Activated naive CD4-positive, alpha-beta T cell (primary cell): ENCODE measurements around the gene SCN2A.
"Not testable (repeated sequence)": the region's sequence is repeated elsewhere in the genome, so short reads cannot be mapped to it uniquely, and the experiment has no call there.

ENCODE experiments used
- DNase-seq, 4 experiments: peaks; one replicate each; lab custom pipeline; 2025; lab: John Stamatoyannopoulos, UW

The SCN2A gene

GRCh38 chr2:165328272-165328671 lies 89.1 kb downstream of the SCN2A start:
- DNase-seq, result no peak

- not testable (repeated sequence) for DNase-seq
These were observed 105.1 kb downstream of the SCN2A start for GRCh38 chr2:165344276-165344675.

- DNase-seq, result no peak
These were observed 109.2 kb downstream of the SCN2A start for GRCh38 chr2:165348441-165348840.

DNA sequence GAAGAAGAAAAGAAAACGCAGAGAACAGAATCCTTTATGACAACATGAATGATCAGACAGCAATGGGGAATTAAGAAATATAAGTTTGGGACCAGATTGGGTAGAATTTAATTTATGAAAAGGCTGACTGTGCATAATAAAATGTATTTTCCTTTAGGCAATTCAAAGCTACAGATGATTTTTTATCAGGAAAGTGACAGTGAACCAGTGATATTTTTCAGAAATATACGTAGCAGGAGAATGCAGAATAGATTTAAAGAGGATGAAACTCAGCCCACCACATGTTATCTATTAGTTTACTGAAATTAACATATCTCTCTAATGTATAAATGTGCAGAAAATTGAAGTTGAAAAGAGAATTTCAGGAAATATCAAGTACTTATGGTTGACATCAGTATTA lies 110.0 kb downstream of the SCN2A start:
- no peak for DNase-seq

- no peak for DNase-seq
These were observed 118.5 kb downstream of the SCN2A start for GRCh38 chr2:165357758-165358157.

GRCh38 chr2:165361514-165361913 lies 122.3 kb downstream of the SCN2A start:
- DNase-seq, result no peak

DNA sequence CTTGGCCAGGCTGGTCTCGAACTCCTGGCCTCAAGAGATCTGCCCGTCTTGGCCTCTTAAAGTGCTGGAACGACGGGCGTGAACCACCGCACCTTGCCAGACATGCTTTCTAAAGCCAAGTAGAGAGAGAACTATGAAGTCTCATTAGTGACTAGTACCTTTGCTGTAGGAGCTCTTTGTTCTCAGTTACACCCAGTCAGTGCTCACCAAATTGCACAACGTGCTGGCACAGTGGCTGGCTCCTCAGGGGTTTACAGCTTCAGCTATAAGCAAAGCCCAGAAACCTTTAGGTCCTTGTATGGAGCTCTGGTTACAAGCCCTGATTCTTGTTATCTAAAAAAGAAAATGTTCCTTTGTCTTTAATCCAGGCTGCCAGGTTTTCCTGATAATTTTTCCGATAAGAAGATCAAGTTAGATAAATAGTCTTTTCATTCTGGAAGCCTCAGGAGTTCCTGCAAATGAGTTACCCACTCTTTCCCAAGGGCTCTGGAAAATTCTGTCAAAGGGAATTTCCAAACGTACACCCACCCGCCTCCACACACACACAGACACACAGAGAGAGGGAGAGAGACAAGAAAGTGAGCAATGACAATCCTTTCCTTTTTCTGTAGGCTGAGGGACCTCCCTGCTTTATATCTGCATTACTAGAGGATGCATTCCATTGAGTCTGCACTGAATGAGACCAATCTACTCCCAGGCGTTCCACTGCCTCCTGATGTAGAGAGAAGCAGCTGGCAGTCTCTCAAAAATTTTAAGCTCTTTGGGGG lies 130.1 kb downstream of the SCN2A start:
- DNase-seq, result no peak

GRCh38 chr2:165369898-165370296 lies 130.7 kb downstream of the SCN2A start:
- no peak for DNase-seq

DNA sequence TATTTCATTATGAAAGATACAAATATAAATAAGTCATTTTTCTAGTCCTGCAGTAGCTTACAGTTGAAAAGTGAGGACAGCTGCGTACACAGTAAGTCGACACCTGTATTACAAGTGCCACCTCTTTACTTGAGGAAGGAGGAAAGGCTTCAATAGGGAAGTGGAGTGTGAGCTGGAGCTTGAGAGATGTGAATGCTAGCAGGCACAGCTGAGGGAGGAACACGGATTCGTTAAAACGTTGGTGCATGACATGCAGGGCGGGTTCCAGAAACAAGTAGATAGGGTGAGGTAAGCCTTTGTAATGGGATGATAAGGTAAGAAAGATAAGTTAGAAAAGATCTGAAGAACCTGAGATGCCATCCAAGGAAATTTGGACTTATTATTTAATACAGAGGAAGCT lies 132.1 kb downstream of the SCN2A start:
- no peak for DNase-seq

DNA sequence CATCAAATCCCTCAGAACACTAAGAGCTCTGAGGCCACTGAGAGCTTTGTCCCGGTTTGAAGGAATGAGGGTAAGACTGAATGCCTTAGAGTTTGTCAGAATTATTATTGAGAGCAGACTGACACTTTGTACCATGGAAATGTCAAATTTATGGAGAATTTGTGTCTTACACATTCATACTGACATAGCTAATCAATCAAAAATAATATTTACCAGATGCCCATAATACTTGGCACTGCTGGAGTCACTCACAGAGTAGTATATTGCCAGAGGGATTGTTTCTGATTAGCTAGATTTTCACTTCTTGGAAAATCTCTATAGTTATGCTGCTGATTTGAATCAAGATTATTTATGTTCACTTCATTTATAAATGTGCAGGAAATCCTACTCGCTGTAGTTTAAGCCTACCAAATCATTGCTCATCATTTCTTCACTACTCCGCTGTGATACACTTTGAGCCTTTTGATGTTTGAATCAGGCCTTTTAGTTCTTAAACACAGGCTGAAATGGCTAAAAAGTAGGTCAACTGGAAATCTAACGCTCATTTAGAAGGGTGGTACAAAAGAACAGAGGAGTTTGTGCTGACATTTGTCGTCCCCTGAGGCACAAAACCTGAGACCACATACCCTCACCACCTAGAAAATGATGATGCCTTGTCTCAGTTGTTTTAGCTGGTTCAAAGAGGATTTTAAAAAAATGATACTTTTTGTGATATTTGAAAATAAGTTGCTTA lies 134.2 kb downstream of the SCN2A start:
- DNase-seq, result no peak

- no peak for DNase-seq
These were observed 137.4 kb downstream of the SCN2A start for GRCh38 chr2:165376571-165376975.

DNA sequence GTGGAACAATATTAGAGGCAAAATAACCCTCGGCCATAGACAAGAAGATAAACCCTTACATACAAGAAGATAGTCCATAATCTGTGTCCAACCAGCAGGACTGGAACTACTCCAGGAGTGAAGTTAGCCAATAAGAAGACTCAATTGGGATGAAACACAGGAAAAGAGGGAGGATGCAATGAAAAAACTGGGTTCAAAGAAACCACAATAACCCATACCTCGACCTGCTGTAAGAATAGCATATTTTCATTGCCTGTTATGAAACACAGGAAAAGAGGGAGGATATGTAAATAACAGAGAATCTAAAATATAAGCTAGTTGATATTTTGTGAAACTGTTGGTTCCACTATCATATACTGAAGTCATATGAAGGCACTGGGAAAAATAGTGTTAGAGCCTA lies 143.1 kb downstream of the SCN2A start:
- DNase-seq, result no peak

- no peak for DNase-seq
These were observed 151.7 kb downstream of the SCN2A start for GRCh38 chr2:165390875-165391274.

GRCh38 chr2:165391791-165392190 lies 152.6 kb downstream of the SCN2A start:
- DNase-seq, result no peak

- DNase-seq, result not testable (repeated sequence)
These were observed 159.4 kb downstream of the SCN2A start for GRCh38 chr2:165398603-165399002.

DNA sequence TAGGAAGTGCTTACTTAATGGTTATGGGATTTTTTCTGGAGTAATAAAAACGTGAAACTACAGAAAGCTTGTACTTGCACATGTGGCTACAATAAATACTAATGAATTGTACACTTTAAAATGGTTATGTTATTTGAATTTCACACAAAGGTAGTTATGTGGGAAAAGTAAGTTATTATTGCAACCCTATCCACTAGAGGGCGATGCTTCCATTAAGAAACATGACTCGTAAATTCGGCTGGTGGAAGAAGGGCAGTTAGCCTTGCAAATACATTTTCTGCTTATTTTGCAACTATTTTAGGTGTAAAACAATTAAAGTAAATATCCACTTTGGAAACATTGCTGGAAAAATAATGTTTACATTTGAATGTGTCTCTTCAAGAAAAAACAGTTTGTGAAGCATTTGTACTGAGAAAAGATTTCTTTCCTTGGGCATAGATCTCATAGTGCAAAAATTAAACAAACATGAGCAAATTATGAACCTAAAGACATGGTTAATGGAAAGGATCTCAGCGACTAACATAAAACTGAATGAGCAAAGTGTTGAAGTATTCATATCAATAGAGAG lies 162.2 kb downstream of the SCN2A start:
- no peak for DNase-seq

DNA sequence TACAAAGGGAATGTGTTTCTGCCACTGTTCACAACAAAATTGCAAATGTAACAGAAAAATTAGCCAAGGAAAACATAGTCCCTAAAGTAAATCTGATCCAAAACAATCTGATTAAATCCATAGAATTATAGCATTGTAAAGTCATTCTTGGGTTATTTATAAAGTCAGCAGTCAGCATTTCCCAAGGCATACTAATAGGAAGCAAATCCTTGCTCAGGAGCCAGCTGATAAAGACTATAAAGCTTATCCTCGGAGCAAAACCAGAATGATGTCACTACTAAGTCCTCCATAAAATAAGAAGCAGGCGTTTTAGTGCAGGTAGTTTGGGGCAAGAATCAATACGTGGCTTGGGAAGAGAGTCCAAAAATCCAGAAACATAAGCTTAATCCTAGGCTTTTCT lies 162.9 kb downstream of the SCN2A start:
- DNase-seq, result no peak

DNA sequence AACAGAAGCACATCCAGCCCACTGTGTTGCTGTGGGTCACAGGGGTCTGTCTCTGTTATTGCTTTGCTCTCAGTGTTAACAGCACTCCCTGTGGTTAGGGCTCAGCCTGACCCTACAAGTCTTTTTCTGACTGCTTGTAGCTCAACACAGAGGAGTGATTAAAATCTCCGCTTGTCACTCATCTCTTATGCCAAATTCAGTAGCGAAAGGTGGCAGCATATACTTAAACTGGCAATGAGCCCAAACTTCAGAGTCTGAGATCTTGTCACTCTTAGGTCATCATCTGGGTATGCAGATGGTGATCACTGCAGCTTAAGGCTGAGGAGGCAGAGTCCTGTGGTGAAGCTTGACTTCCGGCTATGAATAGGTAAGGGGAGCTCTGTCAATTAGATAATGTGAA lies 167.0 kb downstream of the SCN2A start:
- no peak for DNase-seq

DNA sequence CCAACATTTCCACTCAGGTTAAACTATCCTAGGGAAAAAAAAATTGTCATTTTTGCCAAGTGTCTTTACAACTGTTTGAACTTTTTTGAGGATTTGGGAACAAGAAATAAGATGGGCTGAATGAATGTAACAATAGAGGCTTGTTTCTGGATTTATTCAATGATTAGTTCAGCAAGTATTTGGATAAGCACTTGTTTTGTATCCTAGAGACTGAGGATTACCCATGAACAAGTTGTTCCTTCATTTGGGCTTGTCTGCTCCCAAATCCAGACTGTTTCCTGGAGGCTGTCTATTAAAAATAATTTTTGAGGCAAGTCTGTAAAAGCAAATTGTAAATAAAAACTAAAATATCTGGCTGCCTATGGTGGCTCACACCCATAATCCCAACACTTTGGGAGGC lies 168.3 kb downstream of the SCN2A start:
- DNase-seq, result no peak

- DNase-seq, result no peak
These were observed 169.0 kb downstream of the SCN2A start for GRCh38 chr2:165408186-165408585.

DNA sequence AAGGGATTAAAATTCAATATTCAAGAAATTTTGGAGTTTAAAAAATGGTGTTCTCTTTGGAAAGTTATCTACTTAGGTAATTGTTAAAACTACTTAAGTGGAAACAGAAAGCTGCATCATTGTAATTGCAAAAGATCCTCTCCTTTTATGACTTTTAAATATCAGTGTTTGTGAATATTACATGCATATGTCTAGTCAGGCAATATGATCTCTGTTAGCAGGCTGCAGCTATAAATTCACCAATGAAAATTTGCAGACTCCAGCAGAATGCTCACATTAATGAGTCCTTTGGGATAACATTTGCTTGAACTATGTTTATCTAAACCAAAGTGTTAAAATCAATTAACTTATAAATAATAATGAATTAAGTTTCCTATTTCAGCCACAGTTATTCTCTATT lies 171.1 kb downstream of the SCN2A start:
- no peak for DNase-seq

- no peak for DNase-seq
These were observed 175.0 kb downstream of the SCN2A start for GRCh38 chr2:165414187-165414586.

DNA sequence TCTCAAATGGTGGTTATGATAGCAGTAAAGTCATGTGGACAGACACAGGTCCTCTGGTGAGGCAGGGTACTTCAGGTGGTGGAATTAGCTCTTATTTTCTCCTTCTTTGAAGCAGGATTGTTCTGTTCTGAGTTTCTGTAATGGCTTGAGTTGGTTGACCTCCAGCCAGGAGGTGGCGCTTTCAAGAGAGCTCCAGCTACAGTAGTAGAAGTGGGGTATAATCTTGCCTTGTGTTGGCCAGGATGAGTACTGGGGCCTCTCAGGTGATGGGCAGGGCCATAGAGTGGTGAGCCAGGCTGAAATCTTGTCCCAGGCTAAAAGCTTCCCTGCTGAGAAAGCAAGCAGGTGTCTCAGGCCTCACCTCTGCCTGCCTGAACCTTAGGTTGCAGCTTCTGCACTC lies 177.8 kb downstream of the SCN2A start:
- DNase-seq, result no peak
